H1 (cell line): ENCODE measurements around the gene RDM1. TPM values are rescaled to one million over a fixed set of nuclear protein-coding genes. Genes with fewer than 3 reads are reported as not detected.

Experiments used
- CTCF ChIA-PET: fragments of 300-600 bp; sonication (Branson Sonifier 250); formaldehyde crosslinking; loops from one replicate; lab custom pipeline; 2021; ENCODE audit not compliant: partially characterized antibody; lab: Charles Lee
- POLR2A ChIA-PET: fragments of 300-600 bp; sonication (Branson Sonifier 250); formaldehyde crosslinking; loops from one replicate; lab custom pipeline; 2021; ENCODE audit warnings: inconsistent platforms; ENCODE audit not compliant: partially characterized antibody; lab: Charles Lee
- DNase-seq, 2 experiments: peaks; one replicate each; pipeline versions ENCODE4 v3.0.0 to v3.0.0-alpha.2; 2010 to 2022; ENCODE audit warnings: low spot score in 2 of 2, low read depth in 1 of 2, mixed read lengths in 1 of 2
- FAIRE-seq: peaks from 2 replicates; lab custom pipeline; 2011; peaks lifted over from hg19 to GRCh38; lab: Jason Lieb, UNC
- H2AFZ ChIP-seq: 2 replicates; pipeline ENCODE4 v1.8.1; 2012; ENCODE audit warnings: low read length, inconsistent platforms
- H2AK5ac ChIP-seq: 2 replicates; pipeline ENCODE4 v1.6.1; 2013; ENCODE audit warnings: low read depth, low read length
- H2BK120ac ChIP-seq: replicated peaks from 2 replicates; pipeline ENCODE3; 2013; ENCODE audit warnings: low read depth, low read length, inconsistent platforms
- H2BK12ac ChIP-seq: 2 replicates; pipeline ENCODE4 v1.6.1; 2013; ENCODE audit warnings: low read depth, low read length
- H2BK15ac ChIP-seq: 2 replicates; pipeline ENCODE4 v1.6.1; 2013; ENCODE audit warnings: low read length
- H2BK20ac ChIP-seq: 2 replicates; pipeline ENCODE4 v1.6.1; 2013; ENCODE audit warnings: low read length
- H2BK5ac ChIP-seq: 2 replicates; pipeline ENCODE4 v1.6.1; 2013; ENCODE audit warnings: low read depth, low read length
- H3K14ac ChIP-seq: 2 replicates; pipeline ENCODE4 v1.6.1; 2013; ENCODE audit warnings: inconsistent platforms; ENCODE audit not compliant: insufficient read length
- H3K18ac ChIP-seq: 2 replicates; pipeline ENCODE4 v1.6.1; 2013; ENCODE audit warnings: low read length; ENCODE audit errors: extremely low read depth
- H3K23ac ChIP-seq: 2 replicates; pipeline ENCODE4 v1.6.1; 2013; ENCODE audit warnings: inconsistent platforms; ENCODE audit not compliant: insufficient read length
- H3K23me2 ChIP-seq: 2 replicates; pipeline ENCODE4 v1.6.1; 2013; ENCODE audit warnings: low read depth, low read length
- H3K27ac ChIP-seq: 2 replicates; pipeline ENCODE4 v1.6.1; 2011; ENCODE audit warnings: low read depth, low read length, inconsistent platforms
- H3K27me3 ChIP-seq, 4 experiments: replicated peaks in 1 of 4; 1 replicate in 1 of 4; 2 replicates in 3 of 4; pipeline versions ENCODE4 v1.6.1 to v1.8.1; 2011 to 2013; ENCODE audit warnings: low read length in 3 of 4, mild to moderate bottlenecking in 3 of 4, inconsistent platforms in 2 of 4, mixed read lengths in 2 of 4, moderate library complexity in 1 of 4; ENCODE audit not compliant: control insufficient read depth in 3 of 4, insufficient read depth in 3 of 4; ENCODE audit errors: extremely low read depth in 1 of 4
- H3K36me3 ChIP-seq, 4 experiments: 2 replicates each; pipeline versions ENCODE4 v1.6.1 to v1.8.1; 2011 to 2013; ENCODE audit warnings: mild to moderate bottlenecking in 4 of 4, low read length in 3 of 4, moderate library complexity in 2 of 4, control low read depth in 1 of 4, inconsistent platforms in 1 of 4; ENCODE audit not compliant: insufficient read depth in 4 of 4, control insufficient read depth in 2 of 4
- H3K4ac ChIP-seq: replicated peaks from 2 replicates; pipeline ENCODE3; 2013; ENCODE audit warnings: low read length, low read depth, mixed read lengths, inconsistent platforms; ENCODE audit not compliant: insufficient read length
- H3K4me1 ChIP-seq, 4 experiments: replicated peaks in 1 of 4; 1 replicate in 1 of 4; 2 replicates in 3 of 4; pipeline versions ENCODE4 v1.6.1 to v1.8.1; 2011 to 2013; ENCODE audit warnings: low read length in 3 of 4, inconsistent platforms in 2 of 4, mixed read lengths in 1 of 4; ENCODE audit not compliant: insufficient read depth in 4 of 4, control insufficient read depth in 3 of 4
- H3K4me2 ChIP-seq, 2 experiments: 2 replicates each; pipeline versions ENCODE4 v1.6.1 to v1.8.1; 2011 to 2013; ENCODE audit warnings: low read depth in 2 of 2, low read length in 2 of 2, control low read depth in 1 of 2, inconsistent platforms in 1 of 2, mild to moderate bottlenecking in 1 of 2; ENCODE audit not compliant: insufficient read depth in 1 of 2
- H3K4me3 ChIP-seq, 4 experiments: fragments of 200-600, 300-600 bp in 1 of 4; sonication (generic), shearing (Covaris generic), sonication (Bioruptor Twin) in 1 of 4; 2 replicates each; pipeline versions ENCODE4 v1.5.1 to v1.8.1; 2011 to 2016; ENCODE audit warnings: low read length in 4 of 4, low read depth in 3 of 4, control low read depth in 2 of 4, inconsistent platforms in 2 of 4, mild to moderate bottlenecking in 2 of 4, mixed read lengths in 1 of 4, moderate library complexity in 1 of 4; ENCODE audit not compliant: insufficient read depth in 2 of 4; ENCODE audit errors: extremely low read depth in 1 of 4
- H3K56ac ChIP-seq: replicated peaks from 2 replicates; pipeline ENCODE3; 2013; ENCODE audit warnings: low read depth, mild to moderate bottlenecking, mixed read lengths, low read length, inconsistent platforms; ENCODE audit not compliant: insufficient read length
- H3K79me1 ChIP-seq: 2 replicates; pipeline ENCODE4 v1.6.1; 2013; ENCODE audit warnings: low read depth, low read length, control low read depth
- H3K79me2 ChIP-seq, 2 experiments: 2 replicates each; pipeline versions ENCODE4 v1.6.1 to v1.8.1; 2012 to 2013; ENCODE audit warnings: low read length in 2 of 2, mild to moderate bottlenecking in 2 of 2, inconsistent platforms in 1 of 2; ENCODE audit not compliant: insufficient read depth in 2 of 2, control insufficient read depth in 1 of 2
- H3K9ac ChIP-seq, 4 experiments: replicated peaks in 1 of 4; 1 replicate in 1 of 4; 2 replicates in 3 of 4; pipeline versions ENCODE4 v1.6.1 to v1.8.1; 2011 to 2013; ENCODE audit warnings: low read depth in 3 of 4, low read length in 3 of 4, control low read depth in 2 of 4, mild to moderate bottlenecking in 2 of 4, moderate library complexity in 2 of 4, inconsistent platforms in 1 of 4; ENCODE audit errors: extremely low read depth in 1 of 4
- H3K9me3 ChIP-seq, 2 experiments: 2 replicates each; pipeline versions ENCODE4 v1.6.1 to v1.8.1; 2012 to 2013; ENCODE audit warnings: mild to moderate bottlenecking in 2 of 2, moderate library complexity in 2 of 2, control low read depth in 1 of 2, inconsistent platforms in 1 of 2, low read depth in 1 of 2, low read length in 1 of 2, mixed read lengths in 1 of 2; ENCODE audit not compliant: insufficient read depth in 2 of 2
- H4K20me1 ChIP-seq, 2 experiments: replicated peaks in 1 of 2; 2 replicates each; pipeline versions ENCODE3 to v1.8.1; 2011 to 2013; ENCODE audit warnings: inconsistent platforms in 2 of 2, low read length in 2 of 2, mild to moderate bottlenecking in 1 of 2; ENCODE audit not compliant: insufficient read depth in 2 of 2, control insufficient read depth in 1 of 2
- H4K5ac ChIP-seq: 2 replicates; pipeline ENCODE4 v1.6.1; 2013; ENCODE audit warnings: low read length, low read depth, mixed read lengths, inconsistent platforms; ENCODE audit not compliant: insufficient read length
- H4K8ac ChIP-seq: 2 replicates; pipeline ENCODE4 v1.8.0; 2013; ENCODE audit warnings: mild to moderate bottlenecking, moderate library complexity, low read length, inconsistent platforms; ENCODE audit not compliant: insufficient read depth; ENCODE audit errors: extremely low read depth
- H4K91ac ChIP-seq: replicated peaks from 2 replicates; pipeline ENCODE3; 2013; ENCODE audit warnings: low read length, mixed read lengths, inconsistent platforms; ENCODE audit not compliant: insufficient read length
- ASH2L ChIP-seq: fragments of 200-600, 300-600 bp; sonication (generic); IDR thresholded peaks from one replicate; pipeline ENCODE4 v1.7.1; 2017; ENCODE audit warnings: low read length
- CBX5 ChIP-seq: fragments of 300-800, 300-1000 bp; sonication (generic); IDR thresholded peaks from 2 replicates; pipeline ENCODE4 v1.7.1; 2016; ENCODE audit warnings: antibody characterized with exemption, low read length, low read depth
- KDM5A ChIP-seq: fragments of 200-600 bp; IDR thresholded peaks from 2 replicates; pipeline ENCODE4 v1.7.1; 2012; ENCODE audit warnings: mild to moderate bottlenecking, low read length, inconsistent platforms, mixed read lengths
- SAP30 ChIP-seq: fragments of 300-600 bp; sonication (generic); IDR thresholded peaks from 2 replicates; pipeline ENCODE4 v1.7.1; 2012; ENCODE audit warnings: low read length, moderate library complexity, mild to moderate bottlenecking, inconsistent platforms; ENCODE audit not compliant: insufficient read depth, insufficient replicate concordance
- SUZ12 ChIP-seq: fragments of 200-600 bp; sonication (generic); IDR thresholded peaks from 2 replicates; pipeline ENCODE4 v1.6.1; 2012; ENCODE audit warnings: mild to moderate bottlenecking, inconsistent platforms, low read length, moderate library complexity, mixed read lengths
- ZNF274 ChIP-seq: IDR thresholded peaks from 2 replicates; pipeline ENCODE4 v1.7.0; 2012; ENCODE audit warnings: low read length, borderline replicate concordance; ENCODE audit errors: extremely low read depth
- WGBS, 2 experiments: shearing (Covaris generic) in 1 of 2; methylation state at CpG; one replicate each; pipeline versions ENCODE4 v1.1.6 to v1.1.7; 2013 to 2015; ENCODE audit warnings: low lambda C conversion rate in 2 of 2, mixed read lengths in 2 of 2, inconsistent platforms in 1 of 2, low coverage in 1 of 2, missing lambda C conversion rate in 1 of 2; ENCODE audit not compliant: insufficient replicate concordance in 2 of 2, insufficient coverage in 1 of 2, insufficient read length in 1 of 2; ENCODE audit errors: extremely low coverage in 1 of 2, missing lambda C conversion rate in 1 of 2; 5-methylcytosine and 5-hydroxymethylcytosine counted together
- polyA plus RNA-seq, 7 experiments: library from polyadenylated mRNA; depleted of rRNA in 3 of 7; stranded (reverse) in 5 of 7; unstranded in 2 of 7; fragments of >200 nt in 5 of 7; fragments of 200-250 nt in 2 of 7; gene quantifications; 1 replicate in 5 of 7; 2 replicates in 1 of 7; 4 replicates in 1 of 7; pipeline versions ENCODE4 v1.2.1 to v1.2.3, GENCODE V29; 2011 to 2013; ENCODE audit warnings: missing spikeins in 2 of 7, mixed read lengths in 2 of 7
- total RNA-seq: library from RNA; stranded (reverse); fragmentation: NEBNext Ultra II Directional; extraction: Animal tissue kit (Norgen Biotek cat#: 25700); gene quantifications from 2 replicates; pipeline ENCODE4 v1.2.1, GENCODE V29; 2021
- TF ChIP-seq, protein P1 (sequence below): IDR thresholded peaks from 2 replicates; pipeline ENCODE4 v1.6.1; 2012; ENCODE audit warnings: inconsistent platforms

The RDM1 gene
- total and polyA plus RNA-seq, 2 of the 8 experiments (the other 6 are each of a cell fraction or from before 2014, with no cell fraction given): 7.3 to 9.7 TPM

DNA sequence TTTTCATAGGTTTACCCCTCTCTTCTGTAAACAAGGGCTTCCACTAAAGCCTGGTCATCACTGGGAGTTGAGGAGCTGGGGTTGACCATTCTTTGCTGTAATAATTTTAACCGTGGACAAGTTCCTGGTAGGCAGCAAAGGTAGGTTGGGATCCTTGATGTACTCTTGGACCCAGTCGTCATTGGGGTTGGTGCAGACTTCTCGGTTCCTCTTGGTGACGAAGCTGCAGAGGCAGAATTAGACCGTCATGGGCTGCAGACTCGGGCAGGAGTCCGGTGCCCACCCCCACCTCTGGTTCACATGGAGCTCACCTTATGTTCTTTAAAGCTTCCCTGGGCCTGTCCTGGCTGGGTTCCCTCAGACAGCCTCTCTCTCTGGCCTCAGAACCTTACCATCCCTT is 46.9 kb upstream of the RDM1 start:
- H3K4me3 ChIP-seq: no peak overlapping the region
- no peak for FAIRE-seq
- H4K91ac ChIP-seq: no peak overlapping the region
- H4K20me1 ChIP-seq: no peaks in the 10 kb centered on the region
- no peak overlapping the region for H2AFZ ChIP-seq
- no peak overlapping the region for H4K8ac ChIP-seq
- H2BK15ac ChIP-seq: no peak overlapping the region
- no peaks in the 10 kb centered on the region for H3K27me3 ChIP-seq
- no peak for DNase-seq
- H2BK20ac ChIP-seq: no peak overlapping the region
- no peak overlapping the region for H4K5ac ChIP-seq
- no peak overlapping the region for H2BK120ac ChIP-seq
- H3K36me3 ChIP-seq: no peaks in the 10 kb centered on the region
- no peak overlapping the region for H3K27ac ChIP-seq
- no peaks in the 10 kb centered on the region for H3K9me3 ChIP-seq
- no peaks in the 10 kb centered on the region for H3K79me1 ChIP-seq
- no peak overlapping the region for H2BK12ac ChIP-seq
- H3K4me2 ChIP-seq: no peak overlapping the region
- H3K23ac ChIP-seq: no peak overlapping the region
- CTCF ChIA-PET: interaction anchor here (1.1 to 7.2 kb wide), 5 partner anchors 8 to 172 kb away, joined by 3 to 33 read pairs (median 8); no protein-coding TSS in a partner anchor
- H3K79me2 ChIP-seq: no peaks in the 10 kb centered on the region
- H2AK5ac ChIP-seq: no peak overlapping the region
- no peak overlapping the region for H2BK5ac ChIP-seq
- H3K14ac ChIP-seq: no peak overlapping the region
- no peak overlapping the region for H3K4ac ChIP-seq
- H3K18ac ChIP-seq: no peak overlapping the region
- no peak overlapping the region for H3K9ac ChIP-seq
- WGBS, 2 experiments: 93% methylated on average over 7 of the region's 7 CpGs; no CpG with 5 or more reads in 1 of the 2 experiments
- no peak overlapping the region for H3K56ac ChIP-seq
- H3K4me1 ChIP-seq: no peaks in the 10 kb centered on the region
- POLR2A ChIA-PET: no interaction called here
- H3K23me2 ChIP-seq: no peaks in the 10 kb centered on the region
- no peak for TF ChIP-seq ZNF274
- no peak for TF ChIP-seq SAP30
- TF ChIP-seq KDM5A: no peak
- no peak for TF ChIP-seq SUZ12
- TF ChIP-seq ASH2L: no peak
- TF ChIP-seq, protein P1, sequence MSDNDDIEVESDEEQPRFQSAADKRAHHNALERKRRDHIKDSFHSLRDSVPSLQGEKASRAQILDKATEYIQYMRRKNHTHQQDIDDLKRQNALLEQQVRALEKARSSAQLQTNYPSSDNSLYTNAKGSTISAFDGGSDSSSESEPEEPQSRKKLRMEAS: no peak
- TF ChIP-seq CBX5: no peak
